Measurements from ENCODE around the gene PSD. TPM values are rescaled to one million over a fixed set of nuclear protein-coding genes. Genes with fewer than 3 reads are reported as not detected.

PSD gene
- total and polyA plus RNA-seq, 2 donors (not counting 3 experiments of a cell fraction or from before 2014, with no cell fraction given), result 0.10 to 0.40 TPM

GRCh38 chr10:102421757-102422512 lies 3.4 kb upstream of the PSD start:
- ChIA-PET POLR2A (interaction anchor here (0.6 to 0.7 kb wide), 2 partner anchors 251 to 252 kb away, joined by 3 to 4 read pairs; no protein-coding TSS in a partner anchor), CTCF (interaction anchor here (0.7 to 6.5 kb wide), 22 partner anchors 8 to 252 kb away, joined by 3 to 74 read pairs (median 6); partner anchors contain the start of genes C10orf95, CUEDC2, ELOVL3 and NFKB2)
- no peak for FAIRE-seq

More at GRCh38 chr10:102421757-102422512, 3.4 kb upstream of the PSD start:
- Histone ChIP-seq H3K9ac (replicated peaks; ENCODE audit: extremely low read depth, insufficient read depth, low read length) (peak overlapping the region; percentile 19), H4K20me1 (replicated peaks; ENCODE audit: control insufficient read depth, extremely low read depth, insufficient read depth, low read length) (no peaks in the 10 kb centered on the region), H3K9me3 (replicated peaks; ENCODE audit: control insufficient read depth, insufficient read depth, low read length) (no peaks in the 10 kb centered on the region), H3K9me1 (replicated peaks; ENCODE audit: control insufficient read depth, extremely low read depth, insufficient read depth, low read length) (no peaks in the 10 kb centered on the region), H3K4me1 (ENCODE audit: control insufficient read depth, extremely low read depth, insufficient read depth, low read length) (peaks cover 20% of the 10 kb centered on the region), H3K4me2 (ENCODE audit: insufficient read depth, low read length) (peak overlapping the region; percentile 67), H3K27me3 (ENCODE audit: control insufficient read depth in 2 of 2, insufficient read depth in 2 of 2, low read length in 2 of 2) (peaks cover 3 to 7% of the 10 kb centered on the region in 2 experiments), H2AFZ (ENCODE audit: low read depth, low read length) (peak overlapping the region; percentile 60), H3K79me2 (ENCODE audit: control insufficient read depth, insufficient read depth, low read length) (no peaks in the 10 kb centered on the region), H3K27ac (ENCODE audit: insufficient read depth, low read depth, low read length) (no peak overlapping the region), H3K36me3 (ENCODE audit: control insufficient read depth in 2 of 2, extremely low read depth in 1 of 2, insufficient read depth in 2 of 2, low read length in 2 of 2) (peaks cover 0 to 9% of the 10 kb centered on the region in 2 experiments), H3K4me3 (replicated peaks in 1 of 3; ENCODE audit: insufficient read depth in 1 of 3, low read depth in 1 of 3, low read length in 3 of 3) (peak overlapping the region; percentile 64 to 73 (median 70))
- no TSS peak for BruUV-seq (replicated peaks)
- intact Hi-C loops (cut with micrococcal nuclease), result loop anchor here (1.0 to 5.0 kb wide), 9 partner anchors 10 to 253 kb away; partner anchors contain the start of genes ACTR1A, CUEDC2 and SUFU
- dilution Hi-C loops (cut with MboI; ENCODE audit: extremely low pct_ligation_motif_present, low sequenced_read_pairs), result no loop called here
- TF ChIP-seq GATA2 (IDR thresholded peaks at IDR 0.05; ENCODE audit: insufficient read depth, insufficient read length, low read depth, low read length), result no peak
- no peak for TF ChIP-seq POLR2A (IDR thresholded peaks at IDR 0.05; ENCODE audit: low read depth, low read length)
- TF ChIP-seq, protein P1, sequence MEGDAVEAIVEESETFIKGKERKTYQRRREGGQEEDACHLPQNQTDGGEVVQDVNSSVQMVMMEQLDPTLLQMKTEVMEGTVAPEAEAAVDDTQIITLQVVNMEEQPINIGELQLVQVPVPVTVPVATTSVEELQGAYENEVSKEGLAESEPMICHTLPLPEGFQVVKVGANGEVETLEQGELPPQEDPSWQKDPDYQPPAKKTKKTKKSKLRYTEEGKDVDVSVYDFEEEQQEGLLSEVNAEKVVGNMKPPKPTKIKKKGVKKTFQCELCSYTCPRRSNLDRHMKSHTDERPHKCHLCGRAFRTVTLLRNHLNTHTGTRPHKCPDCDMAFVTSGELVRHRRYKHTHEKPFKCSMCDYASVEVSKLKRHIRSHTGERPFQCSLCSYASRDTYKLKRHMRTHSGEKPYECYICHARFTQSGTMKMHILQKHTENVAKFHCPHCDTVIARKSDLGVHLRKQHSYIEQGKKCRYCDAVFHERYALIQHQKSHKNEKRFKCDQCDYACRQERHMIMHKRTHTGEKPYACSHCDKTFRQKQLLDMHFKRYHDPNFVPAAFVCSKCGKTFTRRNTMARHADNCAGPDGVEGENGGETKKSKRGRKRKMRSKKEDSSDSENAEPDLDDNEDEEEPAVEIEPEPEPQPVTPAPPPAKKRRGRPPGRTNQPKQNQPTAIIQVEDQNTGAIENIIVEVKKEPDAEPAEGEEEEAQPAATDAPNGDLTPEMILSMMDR (IDR thresholded peaks at IDR 0.05; ENCODE audit: extremely low read depth in 1 of 2, insufficient read depth in 1 of 2, low read depth in 1 of 2, low read length in 2 of 2), result no peak
- peak; percentile 21 for DNase-seq (ENCODE audit: low read depth, low spot score)
